ENCODE data around the gene MOG.

Gene MOG

GRCh38 chr6:29675561-29675960, 18.7 kb downstream of the MOG start:
- in situ Hi-C loops (cut with MboI; ENCODE audit: low sequenced_read_pairs): no loop called here

GRCh38 chr6:29676981-29677601, 20.2 kb downstream of the MOG start:
- in situ Hi-C loops (cut with MboI; ENCODE audit: low sequenced_read_pairs): no loop called here

- in situ Hi-C loops (cut with MboI; ENCODE audit: low sequenced_read_pairs): no loop called here
Measured at GRCh38 chr6:29678114-29678513, 21.2 kb downstream of the MOG start.

GRCh38 chr6:29679962-29680361, 23.1 kb downstream of the MOG start:
- in situ Hi-C loops (cut with MboI; ENCODE audit: low sequenced_read_pairs): no loop called here

- in situ Hi-C loops (cut with MboI; ENCODE audit: low sequenced_read_pairs): no loop called here
Measured at GRCh38 chr6:29680416-29680815, 23.5 kb downstream of the MOG start.

GRCh38 chr6:29680904-29681303, 24.0 kb downstream of the MOG start, which contains the start of gene ZFP57:
ZFP57 (minus strand) TSS chr6:29681152; CDS start chr6:29677003, 4,149 bp downstream.
- in situ Hi-C loops (cut with MboI; ENCODE audit: low sequenced_read_pairs): no loop called here

GRCh38 chr6:29681811-29682210, 24.9 kb downstream of the MOG start:
- in situ Hi-C loops (cut with MboI; ENCODE audit: low sequenced_read_pairs): no loop called here

GRCh38 chr6:29685718-29686326, 28.9 kb downstream of the MOG start:
- in situ Hi-C loops (cut with MboI; ENCODE audit: low sequenced_read_pairs): no loop called here

- in situ Hi-C loops (cut with MboI; ENCODE audit: low sequenced_read_pairs): no loop called here
Measured at GRCh38 chr6:29694637-29695036, 37.7 kb downstream of the MOG start.

- in situ Hi-C loops (cut with MboI; ENCODE audit: low sequenced_read_pairs): no loop called here
Measured at GRCh38 chr6:29696147-29697125, 39.5 kb downstream of the MOG start.

GRCh38 chr6:29702519-29703103, 45.7 kb downstream of the MOG start:
- in situ Hi-C loops (cut with MboI; ENCODE audit: low sequenced_read_pairs): no loop called here

GRCh38 chr6:29705389-29706231, 48.7 kb downstream of the MOG start:
- in situ Hi-C loops (cut with MboI; ENCODE audit: low sequenced_read_pairs): no loop called here

GRCh38 chr6:29708432-29709179, 51.7 kb downstream of the MOG start:
- in situ Hi-C loops (cut with MboI; ENCODE audit: low sequenced_read_pairs): no loop called here

- in situ Hi-C loops (cut with MboI; ENCODE audit: low sequenced_read_pairs): no loop called here
Measured at GRCh38 chr6:29709188-29709587, 52.3 kb downstream of the MOG start.

GRCh38 chr6:29710281-29710941, 53.5 kb downstream of the MOG start:
- in situ Hi-C loops (cut with MboI; ENCODE audit: low sequenced_read_pairs): no loop called here

GRCh38 chr6:29720863-29721262, 64.0 kb downstream of the MOG start:
- in situ Hi-C loops (cut with MboI; ENCODE audit: low sequenced_read_pairs): no loop called here

All from hTERT RPE-1 (cell line).